GM18858 (cell line): ENCODE data around the gene RAD51B.

Experiments
- ATAC-seq: cut with Tn5 transposase; IDR thresholded peaks from one replicate; pipeline ENCODE4 v1.9.1; 2021; ENCODE audit not compliant: unreplicated experiment

Gene RAD51B

DNA sequence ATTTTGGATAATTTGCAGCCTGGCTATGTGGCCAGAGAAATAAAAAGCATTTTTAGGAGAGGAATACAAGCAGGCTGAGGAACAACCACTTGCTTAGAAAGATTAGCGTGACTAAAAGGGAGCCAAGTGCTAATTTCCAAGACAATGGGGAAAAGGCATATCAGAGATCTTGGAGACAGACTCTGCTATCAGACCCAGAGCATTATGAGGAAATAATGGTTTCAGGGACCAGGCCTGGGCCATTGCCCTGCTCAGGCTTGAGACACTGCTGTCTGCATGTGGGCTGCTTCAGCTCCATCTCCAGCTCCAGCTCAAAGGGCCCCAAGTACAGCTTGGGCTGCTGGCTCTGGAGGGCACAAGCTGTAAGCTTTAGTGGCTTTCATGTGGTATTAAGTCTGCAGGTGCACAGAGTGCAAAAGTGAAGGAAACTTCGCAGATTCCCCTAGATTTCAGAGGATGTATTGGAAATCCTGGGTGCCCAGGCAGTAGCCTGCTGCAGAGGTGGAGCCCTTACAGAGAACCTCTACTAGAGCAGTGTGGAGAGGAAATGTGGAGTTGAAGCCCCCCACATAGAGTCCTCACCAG is 524.0 kb downstream of the RAD51B start:
- no peak for ATAC-seq

DNA sequence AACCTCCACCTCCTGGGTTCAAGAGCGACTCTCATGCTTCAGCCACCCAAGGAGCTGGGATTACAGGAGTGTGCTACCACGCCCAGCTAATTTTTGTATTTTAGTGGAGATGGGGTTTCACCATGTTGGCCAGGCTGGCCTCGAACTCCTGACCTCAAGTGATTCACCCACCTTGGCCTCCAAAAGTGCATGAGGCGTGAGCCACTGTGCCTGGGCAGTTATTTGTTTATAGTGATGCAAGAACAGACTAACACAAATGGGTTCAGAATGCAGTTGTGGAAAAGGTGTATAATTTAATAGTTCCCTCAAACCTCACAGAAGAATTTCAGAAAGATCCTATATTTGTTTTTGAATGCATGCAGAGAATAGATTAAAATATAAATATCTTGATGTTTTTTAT is 526.2 kb downstream of the RAD51B start:
- no peak for ATAC-seq

DNA sequence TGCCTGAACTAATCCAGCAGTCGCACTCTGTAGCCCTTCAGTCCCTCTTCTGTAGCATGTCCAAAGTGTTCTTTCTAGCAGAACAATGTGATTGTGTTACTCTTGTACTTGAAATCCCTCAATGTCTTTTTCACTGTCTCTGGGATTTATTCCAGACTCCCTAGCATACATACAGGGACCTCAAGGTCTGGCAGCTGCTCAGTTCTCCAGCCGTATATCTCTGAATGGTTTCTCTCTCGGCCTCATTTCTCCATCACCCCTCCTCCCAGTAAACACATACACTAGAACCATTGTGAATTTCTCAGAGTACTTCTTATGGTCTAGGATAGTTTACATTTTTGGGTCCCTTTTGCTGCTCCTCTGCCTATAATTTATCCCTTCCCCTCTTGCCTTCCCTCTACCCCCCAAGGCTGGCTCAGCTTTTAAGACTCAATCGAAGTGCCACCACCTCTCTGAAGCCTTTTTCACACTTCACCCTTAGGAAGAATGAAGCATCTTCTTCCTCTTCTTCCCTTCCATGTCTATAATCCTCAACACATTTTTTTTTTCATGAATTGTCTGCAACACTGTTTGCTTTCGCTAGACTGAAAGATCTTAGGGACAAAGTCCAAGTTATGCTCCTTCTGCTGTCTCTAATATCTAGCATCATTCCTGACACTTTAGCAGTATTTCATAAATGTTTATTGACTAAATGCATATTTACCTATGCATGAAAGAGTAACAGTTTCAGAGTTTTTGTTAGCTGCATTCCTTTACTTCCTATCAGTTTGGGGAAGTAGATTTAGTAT is 527.2 kb downstream of the RAD51B start:
- ATAC-seq, result no peak

DNA sequence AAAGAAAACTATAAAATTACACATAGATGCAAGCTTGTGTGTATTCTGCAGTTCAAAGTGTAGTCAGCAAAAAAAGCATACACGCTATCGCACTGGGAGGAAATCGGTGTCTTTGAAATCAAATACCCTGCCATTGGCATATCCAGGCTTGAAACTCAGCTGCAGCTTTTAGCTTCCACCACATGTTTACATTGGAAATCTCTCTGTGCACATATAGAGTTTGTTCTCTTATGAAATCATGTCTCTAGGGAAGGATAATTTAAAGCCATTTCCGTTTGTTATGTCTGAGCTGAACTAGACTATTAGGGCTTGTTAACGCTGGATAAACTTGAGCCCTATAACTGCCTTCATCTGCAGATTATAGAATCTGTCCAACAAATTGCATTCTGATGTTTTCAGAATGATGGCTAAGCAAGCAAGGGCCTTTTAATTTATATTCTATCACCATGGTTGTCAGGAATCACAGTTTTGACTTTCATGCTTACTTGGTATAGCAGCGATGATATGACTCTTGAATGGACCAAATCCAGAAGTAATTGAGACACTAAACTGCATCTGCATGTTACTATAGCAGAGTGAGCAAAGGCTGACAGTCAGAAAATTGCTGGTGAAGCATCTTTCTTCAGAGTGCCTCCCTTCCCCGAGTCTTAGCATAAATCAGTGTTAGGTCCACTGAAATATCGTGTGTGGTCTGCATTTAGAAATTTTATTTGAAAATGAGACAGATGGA is 530.5 kb downstream of the RAD51B start:
- ATAC-seq, result no peak

DNA sequence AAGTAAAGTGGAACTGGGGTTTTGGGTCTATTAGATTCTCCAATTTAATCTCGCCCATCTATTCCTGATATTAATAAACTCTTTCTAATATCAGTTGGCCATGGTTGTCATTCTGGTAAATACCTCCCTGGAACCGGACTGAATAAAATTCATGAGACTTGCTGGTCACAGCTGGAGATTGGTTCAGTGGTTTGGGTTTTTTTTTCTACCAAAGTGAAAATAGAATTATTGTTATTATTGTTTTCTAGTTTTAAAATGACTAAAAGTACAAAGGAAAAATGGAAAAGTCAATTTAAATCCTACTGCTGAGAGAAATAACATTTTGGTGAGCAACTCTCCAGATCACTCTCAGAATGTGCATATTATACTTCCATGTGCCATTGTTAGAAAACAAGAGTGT is 535.8 kb downstream of the RAD51B start:
- no peak for ATAC-seq

DNA sequence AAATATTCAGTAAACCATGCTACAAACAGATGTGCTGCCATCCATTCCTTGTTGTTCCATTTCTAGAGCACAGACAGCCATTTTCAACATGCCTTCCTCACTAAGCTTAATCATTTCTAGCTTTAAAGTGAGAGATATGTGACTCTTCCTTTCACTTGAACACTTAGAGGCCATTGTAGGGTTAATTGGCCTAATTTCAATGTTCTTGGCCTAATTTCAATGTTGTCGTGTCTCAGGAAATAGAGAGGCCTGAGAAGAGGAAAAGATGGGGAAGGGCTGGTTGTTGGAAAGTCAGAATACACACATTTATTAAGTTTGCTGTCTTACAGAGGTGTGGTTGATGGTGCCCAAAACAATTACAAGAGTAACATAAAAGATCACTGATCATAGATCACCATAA is 538.2 kb downstream of the RAD51B start:
- ATAC-seq, result no peak

DNA sequence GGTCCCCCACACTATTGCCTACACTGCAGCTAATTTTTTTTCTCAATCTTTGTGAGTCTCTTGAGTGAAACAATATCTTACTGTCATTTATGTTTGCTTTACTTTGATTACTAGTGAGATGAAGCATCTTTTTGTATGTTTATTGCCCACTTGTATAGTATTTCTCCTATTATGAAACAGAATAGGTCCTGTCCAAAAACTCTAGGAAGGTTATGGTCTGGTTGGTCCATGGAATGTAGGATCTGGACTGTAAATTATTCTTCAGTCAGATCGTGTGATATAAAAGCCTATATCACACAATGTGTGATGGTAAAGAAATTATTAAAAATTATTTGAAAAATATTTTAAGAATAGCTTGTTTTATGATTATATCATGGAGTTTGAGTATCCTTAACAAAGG is 538.9 kb downstream of the RAD51B start:
- no peak for ATAC-seq

DNA sequence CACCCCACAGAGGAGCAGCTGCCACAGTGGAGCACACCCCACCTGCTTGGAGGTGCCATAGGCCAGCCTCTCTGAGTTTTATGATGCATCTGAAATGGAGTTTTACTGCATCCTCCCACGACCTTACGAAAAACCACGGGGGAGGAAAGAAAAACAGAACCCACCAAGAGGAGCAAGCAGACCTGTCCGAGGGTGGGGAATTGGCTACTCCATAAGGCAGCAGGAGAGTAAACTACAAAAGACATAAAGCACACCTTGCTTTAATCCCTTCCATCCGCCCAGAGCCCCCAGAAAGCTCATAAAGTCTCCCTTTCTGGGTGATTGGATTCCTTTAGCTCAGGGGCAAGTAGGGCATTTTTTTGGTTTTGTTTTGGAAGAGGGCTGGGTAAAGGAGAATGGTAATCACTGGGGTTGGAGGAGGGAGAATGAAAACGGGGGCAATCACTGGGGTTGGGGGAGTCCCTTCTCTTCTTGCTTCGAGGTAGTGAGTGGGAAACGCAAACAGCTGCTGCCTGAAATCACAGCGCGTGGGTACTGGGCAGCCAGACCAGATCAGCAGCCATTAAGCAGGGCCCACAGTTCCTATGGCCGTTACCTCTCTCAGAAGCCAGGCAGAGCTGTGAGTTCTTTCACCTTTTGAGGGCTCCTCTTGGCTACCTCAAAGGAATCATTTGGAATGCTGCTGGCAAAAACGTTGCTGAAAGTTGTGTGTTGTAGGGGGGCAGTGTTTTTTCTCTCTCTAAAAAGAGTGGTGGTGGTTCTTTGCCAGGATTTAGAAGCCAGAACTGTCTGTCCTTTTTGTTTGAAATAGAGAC is 539.6 kb downstream of the RAD51B start:
- ATAC-seq, result no peak

DNA sequence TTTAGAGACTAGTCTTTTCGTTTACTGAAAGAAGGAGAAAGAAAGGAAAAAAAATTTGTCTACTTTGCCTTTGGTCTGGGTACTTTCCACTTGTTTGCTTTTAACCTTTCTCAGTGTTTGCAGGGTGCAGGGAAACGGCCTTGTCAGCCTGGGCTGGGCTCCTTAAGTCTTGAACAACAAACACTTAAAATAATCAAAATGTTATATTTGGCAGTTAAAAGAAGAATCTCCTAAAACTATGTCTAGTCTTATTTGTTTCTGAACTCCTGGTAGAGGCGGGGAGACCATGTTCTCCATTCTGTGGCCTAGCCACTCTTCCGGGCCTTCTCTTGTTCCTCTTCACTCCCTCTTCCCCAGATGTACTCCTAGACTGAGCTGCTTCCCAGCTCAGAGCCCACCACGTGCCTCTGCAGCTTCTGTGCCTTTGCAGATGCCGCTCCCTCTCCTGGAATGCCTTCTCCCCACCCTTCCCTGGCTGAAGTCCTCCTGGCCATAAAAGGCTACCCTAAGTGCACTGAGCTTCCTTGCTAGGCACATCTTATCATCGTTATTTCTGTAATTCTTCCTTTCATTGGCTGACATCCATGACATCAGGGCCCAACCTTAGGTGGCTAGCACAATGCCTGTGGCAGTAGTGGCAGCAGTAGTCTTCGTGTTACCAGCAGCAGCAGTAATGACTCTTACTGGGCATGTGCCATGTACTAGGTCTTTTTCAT is 540.4 kb downstream of the RAD51B start:
- ATAC-seq, result no peak

DNA sequence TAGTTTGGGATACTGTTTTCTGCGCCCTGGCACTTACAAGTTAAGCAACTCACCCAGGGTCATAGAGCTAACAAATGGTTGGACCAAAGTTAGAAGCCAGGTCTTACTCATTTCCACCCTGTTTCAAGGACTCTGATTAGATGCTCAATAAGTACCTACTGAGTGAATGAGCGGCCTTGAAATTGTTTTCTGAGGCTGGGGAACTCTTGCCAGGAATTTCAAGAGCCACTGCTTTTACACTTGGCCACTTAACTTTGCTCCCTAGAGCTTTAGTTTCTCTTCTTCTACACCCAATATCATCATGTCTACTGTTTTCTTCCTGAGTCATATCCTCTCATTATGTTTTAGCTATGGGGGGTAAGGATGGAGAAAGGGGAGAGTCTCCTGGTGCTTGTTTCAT is 541.7 kb downstream of the RAD51B start:
- ATAC-seq, result no peak

DNA sequence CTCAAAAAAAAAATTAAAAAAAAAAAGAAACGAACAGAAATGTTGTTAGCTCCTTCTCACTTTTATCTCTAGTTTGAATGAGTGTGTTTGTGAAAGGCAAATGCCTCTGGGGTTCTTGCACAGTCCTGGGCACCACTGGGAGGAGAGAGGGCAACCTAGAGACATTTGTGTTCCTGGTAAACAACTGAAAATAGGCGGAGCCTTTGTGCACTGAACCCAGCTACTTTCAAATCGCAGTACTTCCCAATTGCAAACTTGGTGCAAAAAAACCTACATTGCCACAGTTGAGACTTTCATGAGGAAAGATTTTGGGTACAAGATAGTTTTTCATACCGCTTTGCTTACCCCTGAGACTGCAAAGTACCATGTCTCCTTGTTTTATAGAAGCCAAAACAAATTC is 543.3 kb downstream of the RAD51B start:
- ATAC-seq, result no peak

DNA sequence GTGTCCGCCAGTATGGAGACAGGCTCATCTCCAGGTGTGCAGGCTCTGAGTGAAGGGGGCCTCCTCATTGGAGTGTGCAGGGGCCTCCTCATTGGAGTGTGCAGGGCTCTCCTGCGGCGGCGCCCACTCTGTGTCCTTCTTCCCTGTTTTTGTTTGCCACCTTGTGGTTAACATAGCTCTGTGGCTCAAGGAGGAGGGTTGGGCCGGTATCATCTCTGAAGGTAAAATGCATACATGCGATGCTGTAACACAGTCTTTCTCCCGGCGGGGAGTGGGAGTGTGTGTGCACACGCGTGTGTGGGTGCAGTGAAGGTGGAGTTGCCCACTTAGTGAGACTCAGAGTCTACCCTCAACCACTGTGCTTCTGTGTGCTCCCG is 543.9 kb downstream of the RAD51B start:
- ATAC-seq, result no peak

DNA sequence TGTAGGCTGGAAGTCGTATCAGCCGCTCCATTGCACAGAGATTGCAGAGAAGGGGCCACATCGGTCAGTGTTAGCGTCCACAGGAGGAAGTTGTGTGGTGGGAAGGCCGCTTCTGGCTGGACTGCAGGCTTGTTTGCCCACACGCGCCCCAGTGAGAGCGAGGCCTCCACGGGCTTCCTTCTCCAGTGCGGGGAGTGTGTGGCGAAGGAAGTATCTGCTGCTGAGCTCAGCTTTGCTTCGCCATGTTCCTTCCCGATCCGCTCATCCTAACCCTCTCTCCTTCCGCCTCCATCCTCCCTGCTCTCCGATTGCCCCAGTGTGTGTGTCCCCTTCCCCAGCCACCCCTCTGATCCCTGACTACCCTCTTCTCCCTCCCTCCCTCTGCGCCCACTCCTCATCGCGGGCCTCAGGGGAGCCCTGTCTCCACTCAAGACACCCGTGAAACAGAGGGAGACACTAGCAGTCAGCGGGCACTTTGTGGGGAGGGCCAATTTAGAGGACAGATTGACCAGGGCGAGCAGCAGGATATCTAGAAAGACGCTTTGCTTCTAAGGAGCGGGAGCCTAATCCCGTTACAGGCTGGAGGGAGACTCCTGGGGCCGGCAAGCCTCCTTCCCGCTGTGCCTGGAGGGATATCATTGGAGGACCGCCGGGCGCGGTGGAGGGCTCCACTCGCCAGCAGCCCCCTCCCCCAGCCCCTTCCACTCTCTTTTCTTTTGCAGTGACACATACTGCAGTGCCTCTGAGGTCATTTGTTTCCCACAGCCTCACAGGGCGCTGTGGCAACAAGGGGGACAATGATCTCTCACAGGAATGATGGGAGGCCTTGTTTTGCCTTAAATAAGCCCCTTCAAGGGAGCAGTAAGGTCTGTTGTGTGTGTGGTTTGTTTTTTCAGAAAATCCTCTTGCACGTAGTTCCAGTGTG is 544.5 kb downstream of the RAD51B start:
- ATAC-seq, result no peak

DNA sequence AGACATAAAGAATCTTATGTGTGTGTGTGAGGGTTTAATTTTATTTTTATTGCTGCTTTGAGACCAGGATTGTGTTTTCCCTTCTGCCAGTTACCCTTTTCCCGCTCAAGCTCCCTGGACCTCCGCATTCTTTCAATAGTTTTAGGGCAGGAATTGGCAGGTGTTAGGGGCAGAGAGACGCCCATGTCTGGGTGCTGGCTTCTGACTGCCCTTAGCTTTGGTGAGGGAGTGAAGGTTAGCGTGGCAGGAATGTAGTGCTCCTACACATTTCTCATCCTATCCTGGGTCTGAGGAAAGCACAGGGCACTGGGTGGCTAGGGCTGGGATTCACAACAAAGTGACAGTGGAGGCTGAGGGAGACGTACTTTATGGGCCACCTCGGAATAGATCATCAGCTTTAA is 545.2 kb downstream of the RAD51B start:
- ATAC-seq, result no peak

DNA sequence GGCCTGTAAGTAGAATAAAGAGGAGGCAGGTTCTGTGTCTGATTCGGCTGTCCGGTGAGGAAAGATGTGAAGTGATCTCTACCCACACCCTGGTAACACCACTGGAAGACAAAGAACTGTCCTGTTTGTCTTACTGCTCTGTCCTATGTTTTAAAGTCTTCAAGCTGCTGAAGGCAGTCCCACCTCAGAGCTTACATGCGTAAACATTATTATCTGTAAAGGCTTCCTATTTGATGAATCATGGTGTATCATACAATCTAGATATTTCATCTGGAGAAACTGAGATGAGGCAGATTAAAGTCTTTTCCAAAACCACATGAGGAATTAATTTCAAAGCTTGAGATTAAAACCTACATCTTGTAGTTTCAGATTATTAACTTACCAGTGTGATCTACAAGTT is 545.6 kb downstream of the RAD51B start:
- no peak for ATAC-seq

DNA sequence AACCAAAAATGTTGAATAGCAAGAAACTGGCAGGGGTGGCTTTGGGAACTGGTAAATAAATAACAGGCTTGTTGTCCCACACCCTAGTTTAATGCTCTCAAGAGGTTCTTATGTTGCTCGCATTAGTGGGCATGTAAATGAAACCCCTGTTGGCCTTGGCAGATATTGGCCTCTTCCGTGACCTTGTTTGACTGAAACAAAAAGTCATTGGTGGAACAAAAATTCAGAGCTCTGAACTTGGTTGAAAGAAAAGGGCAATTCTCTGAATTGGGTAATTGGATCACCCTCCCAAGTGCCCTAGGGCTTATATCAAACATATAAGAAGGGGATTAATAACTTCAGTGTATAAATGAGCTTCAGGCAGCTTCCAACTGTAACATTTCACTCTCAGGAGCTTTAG is 547.1 kb downstream of the RAD51B start:
- ATAC-seq, result no peak

DNA sequence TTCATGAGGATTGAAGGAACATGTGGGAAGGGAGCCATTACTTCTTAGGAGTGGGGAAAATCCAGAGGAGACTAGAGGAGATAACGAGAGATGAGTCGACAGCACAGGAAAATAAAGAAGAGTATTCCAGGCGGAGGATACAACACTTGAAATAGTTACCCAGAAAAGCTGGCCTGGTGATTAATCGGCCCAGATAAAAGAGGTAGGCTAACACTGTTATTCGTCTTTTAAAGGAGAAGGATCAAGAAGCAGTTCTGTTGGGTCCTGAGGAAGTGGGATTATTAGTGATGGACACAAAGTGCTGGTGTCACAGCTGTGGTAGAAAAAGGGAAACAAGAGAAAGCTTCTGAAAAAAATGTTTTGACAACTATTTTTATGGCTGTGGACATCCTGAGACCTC is 548.0 kb downstream of the RAD51B start:
- ATAC-seq, result no peak

DNA sequence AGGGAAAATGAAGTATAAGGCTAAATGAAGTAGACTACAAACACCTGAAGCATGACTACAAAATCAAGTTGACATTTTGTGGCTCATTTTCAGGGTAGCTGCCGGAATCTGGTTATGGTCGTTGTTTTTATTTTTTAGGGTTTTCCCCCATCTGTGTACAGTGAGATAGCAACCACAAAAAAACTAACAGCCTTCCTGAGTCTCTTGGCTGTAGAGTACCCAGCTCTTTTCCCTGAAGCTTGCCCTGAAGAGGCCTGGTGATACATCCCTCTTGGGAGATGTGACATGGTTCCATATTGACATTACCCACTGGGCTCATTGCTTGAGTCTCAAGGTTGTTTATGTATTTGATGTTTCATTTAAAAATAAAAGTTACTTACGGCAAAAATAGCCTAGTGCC is 549.3 kb downstream of the RAD51B start:
- peak; percentile 26 for ATAC-seq

DNA sequence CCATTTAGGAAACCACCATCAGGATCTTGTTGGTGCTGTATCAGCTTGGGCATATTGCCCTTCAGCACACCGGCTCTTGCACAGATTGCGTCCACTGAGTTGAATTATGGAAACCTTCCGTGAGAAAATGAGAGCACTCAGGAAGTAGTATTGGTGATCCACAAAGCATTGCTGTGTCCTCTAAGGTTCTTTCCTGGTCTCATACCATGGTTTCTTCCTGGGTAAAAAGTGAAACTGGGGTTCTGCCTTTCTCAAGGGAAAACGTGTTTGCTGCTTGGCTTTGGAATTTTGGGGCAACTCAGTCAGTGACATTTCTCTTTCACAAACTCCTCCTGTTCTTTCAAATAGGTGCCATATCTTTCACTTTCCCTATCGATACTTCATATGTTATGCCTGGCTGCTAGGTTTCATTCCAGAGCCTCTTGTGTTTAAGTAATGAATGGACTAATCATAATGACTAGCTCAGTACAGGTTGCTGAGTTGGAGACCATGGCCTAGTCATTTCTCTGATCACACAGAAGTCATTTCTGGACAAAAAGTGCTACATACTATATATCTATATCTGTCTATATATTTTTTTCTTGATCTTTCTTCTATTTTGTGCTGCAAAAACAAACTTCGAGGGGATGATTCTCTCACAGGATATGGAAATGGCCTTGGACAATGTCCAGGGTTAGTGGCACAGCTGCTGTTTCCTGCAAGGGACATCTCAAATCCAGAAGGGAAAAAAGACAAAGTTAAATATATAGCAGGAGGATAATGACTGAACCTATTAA is 549.9 kb downstream of the RAD51B start:
- ATAC-seq, result no peak
